ENCODE measurements around the gene CNNM1. TPM values are rescaled to one million over a fixed set of nuclear protein-coding genes. Genes with fewer than 3 reads are reported as not detected.

Gene CNNM1
- total and polyA plus RNA-seq, 2 donors (not counting 3 experiments of a cell fraction or from before 2014, with no cell fraction given) = not detected

GRCh38 chr10:99364125-99364524 is 35.0 kb downstream of the CNNM1 start:
- Histone ChIP-seq H3K4me2 (ENCODE audit: insufficient read depth, low read length) (no peak overlapping the region), H3K79me2 (ENCODE audit: control insufficient read depth, insufficient read depth, low read length) (no peaks in the 10 kb centered on the region), H2AFZ (ENCODE audit: low read depth, low read length) (no peak overlapping the region), H3K4me3 (replicated peaks in 1 of 3; ENCODE audit: insufficient read depth in 1 of 3, low read depth in 1 of 3, low read length in 3 of 3) (no peak overlapping the region), H3K27me3 (ENCODE audit: control insufficient read depth in 2 of 2, insufficient read depth in 2 of 2, low read length in 2 of 2) (peaks cover 18 to 23% of the 10 kb centered on the region in 2 experiments), H3K4me1 (ENCODE audit: control insufficient read depth, extremely low read depth, insufficient read depth, low read length) (no peaks in the 10 kb centered on the region), H4K20me1 (replicated peaks; ENCODE audit: control insufficient read depth, extremely low read depth, insufficient read depth, low read length) (no peaks in the 10 kb centered on the region), H3K9me1 (replicated peaks; ENCODE audit: control insufficient read depth, extremely low read depth, insufficient read depth, low read length) (no peaks in the 10 kb centered on the region), H3K36me3 (ENCODE audit: control insufficient read depth in 2 of 2, extremely low read depth in 1 of 2, insufficient read depth in 2 of 2, low read length in 2 of 2) (no peaks in the 10 kb centered on the region), H3K9ac (replicated peaks; ENCODE audit: extremely low read depth, insufficient read depth, low read length) (no peak overlapping the region), H3K27ac (ENCODE audit: insufficient read depth, low read depth, low read length) (no peak overlapping the region), H3K9me3 (replicated peaks; ENCODE audit: control insufficient read depth, insufficient read depth, low read length) (no peaks in the 10 kb centered on the region)
- FAIRE-seq (no peak), DNase-seq (ENCODE audit: low read depth, low spot score) (no peak)
- no peak for TF ChIP-seq FOS (IDR thresholded peaks at IDR 0.05; ENCODE audit: borderline replicate concordance, insufficient read depth, low read length)
- no peak for TF ChIP-seq POLR2A (IDR thresholded peaks at IDR 0.05; ENCODE audit: low read depth, low read length)
- TF ChIP-seq MYC (IDR thresholded peaks at IDR 0.05; ENCODE audit: low read depth, low read length) = no peak
- no peak for TF ChIP-seq JUN (IDR thresholded peaks at IDR 0.05; ENCODE audit: borderline replicate concordance, insufficient read depth, insufficient read length, low read depth)
- TF ChIP-seq POLR2AphosphoS5 (IDR thresholded peaks at IDR 0.05; ENCODE audit: insufficient read depth, low read depth, low read length) = no peak
- TF ChIP-seq CTCF (IDR thresholded peaks at IDR 0.05; ENCODE audit: extremely low read depth in 1 of 2, insufficient read depth in 1 of 2, low read depth in 1 of 2, low read length in 2 of 2) = no peak
- TF ChIP-seq EZH2 (IDR thresholded peaks at IDR 0.05; ENCODE audit: borderline replicate concordance, low read depth, low read length, severe bottlenecking) = no peak
- TF ChIP-seq GATA2 (IDR thresholded peaks at IDR 0.05; ENCODE audit: insufficient read depth, insufficient read length, low read depth, low read length) = no peak
- no peak for TF ChIP-seq MAX (IDR thresholded peaks at IDR 0.05; ENCODE audit: insufficient read depth, insufficient read length)
- BruUV-seq (replicated peaks) = no TSS peak
- intact Hi-C loops (cut with micrococcal nuclease) (no loop called here), dilution Hi-C loops (cut with MboI; ENCODE audit: extremely low pct_ligation_motif_present, low sequenced_read_pairs) (no loop called here)
- POLR2A ChIA-PET = no interaction called here
- CTCF ChIA-PET = no interaction called here

Measured in endothelial cell of umbilical vein (primary cell).